GM18520 (cell line): ENCODE measurements around the gene RAPH1.

Experiments
- ATAC-seq: cut with Tn5 transposase; IDR thresholded peaks from one replicate; pipeline ENCODE4 v1.9.1; 2021; ENCODE audit not compliant: unreplicated experiment

RAPH1 gene

GRCh38 chr2:203535078-203535783 is at the start of gene RAPH1:
Gene RAPH1 (minus strand): TSS chr2:203535301. CDS start chr2:203495353, 39,948 bp downstream.
- no peak for ATAC-seq

GRCh38 chr2:203584784-203585183 is 49.7 kb upstream of the RAPH1 start:
- ATAC-seq, result no peak

GRCh38 chr2:203583701-203584100 is 48.6 kb upstream of the RAPH1 start:
- peak; percentile 50 for ATAC-seq

- no peak for ATAC-seq
These were observed 48.1 kb upstream of the RAPH1 start for GRCh38 chr2:203583084-203583695.

- ATAC-seq, result no peak
These were observed 47.4 kb upstream of the RAPH1 start for GRCh38 chr2:203582468-203582867.

GRCh38 chr2:203580844-203581243 is 45.7 kb upstream of the RAPH1 start:
- no peak for ATAC-seq

- no peak for ATAC-seq
These were observed 44.6 kb upstream of the RAPH1 start for GRCh38 chr2:203579730-203580129.

GRCh38 chr2:203578759-203579643 is 43.9 kb upstream of the RAPH1 start:
- ATAC-seq, result peak; percentile 83

GRCh38 chr2:203574824-203575223 is 39.7 kb upstream of the RAPH1 start:
- ATAC-seq, result no peak

GRCh38 chr2:203572316-203572715 is 37.2 kb upstream of the RAPH1 start:
- no peak for ATAC-seq

- ATAC-seq, result no peak
These were observed 34.7 kb upstream of the RAPH1 start for GRCh38 chr2:203569677-203570316.

- ATAC-seq, result no peak
These were observed 32.6 kb upstream of the RAPH1 start for GRCh38 chr2:203567691-203568090.

- ATAC-seq, result no peak
These were observed 31.1 kb upstream of the RAPH1 start for GRCh38 chr2:203566161-203566560.

- ATAC-seq, result no peak
These were observed 30.0 kb upstream of the RAPH1 start for GRCh38 chr2:203565076-203565475.

GRCh38 chr2:203562268-203562667 is 27.2 kb upstream of the RAPH1 start:
- no peak for ATAC-seq

- ATAC-seq, result no peak
These were observed 24.5 kb upstream of the RAPH1 start for GRCh38 chr2:203559641-203560040.

- ATAC-seq, result no peak
These were observed 18.7 kb upstream of the RAPH1 start for GRCh38 chr2:203553784-203554183.

- ATAC-seq, result no peak
These were observed 16.7 kb upstream of the RAPH1 start for GRCh38 chr2:203551778-203552177.

GRCh38 chr2:203550266-203550665 is 15.2 kb upstream of the RAPH1 start:
- no peak for ATAC-seq

- ATAC-seq, result no peak
These were observed 14.3 kb upstream of the RAPH1 start for GRCh38 chr2:203549406-203549805.

- ATAC-seq, result no peak
These were observed 13.8 kb upstream of the RAPH1 start for GRCh38 chr2:203548887-203549286.
